ENCODE data around the gene CCDC57.
"Not testable (repeated sequence)": the region's sequence is repeated elsewhere in the genome, so short reads cannot be mapped to it uniquely, and the experiment has no call there.

Gene CCDC57

DNA sequence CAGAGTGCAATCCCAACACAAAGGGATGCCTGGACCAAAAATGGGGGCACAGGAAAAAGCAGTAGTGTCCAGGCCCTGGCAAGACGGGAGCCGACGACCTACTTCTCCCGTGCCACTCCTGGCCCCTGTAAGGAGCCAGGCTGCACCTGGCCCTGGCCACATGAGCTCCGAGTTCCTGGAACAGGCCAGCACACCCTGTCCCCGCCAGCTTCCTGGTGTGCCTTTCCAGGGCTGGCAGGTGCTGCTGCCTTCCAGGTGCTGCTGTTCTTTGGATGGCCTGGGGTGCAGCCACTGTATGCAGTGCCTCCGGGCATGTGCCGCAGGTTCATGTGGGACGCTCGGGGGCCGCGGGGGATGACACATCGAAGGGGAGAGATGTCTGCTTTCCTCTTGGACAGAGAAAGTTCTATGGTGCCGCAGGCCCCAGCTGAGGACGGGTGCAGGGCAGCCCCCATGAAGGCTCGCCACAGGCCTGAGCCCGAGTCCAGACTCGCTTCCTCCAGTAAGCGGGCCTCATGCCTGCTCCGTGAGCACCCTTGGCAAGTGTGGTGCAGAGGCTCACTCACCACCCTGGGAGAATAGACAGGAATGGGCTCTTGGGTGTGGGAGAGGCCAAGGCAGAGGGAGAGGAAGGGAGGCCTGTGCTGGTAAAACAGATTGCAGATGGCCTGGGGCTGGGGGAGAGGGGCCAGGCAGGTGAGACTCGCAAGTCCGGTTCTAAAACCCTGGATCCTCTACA is 59.9 kb downstream of the CCDC57 start:
- no peak for DNase-seq (ENCODE audit: low read depth)

DNA sequence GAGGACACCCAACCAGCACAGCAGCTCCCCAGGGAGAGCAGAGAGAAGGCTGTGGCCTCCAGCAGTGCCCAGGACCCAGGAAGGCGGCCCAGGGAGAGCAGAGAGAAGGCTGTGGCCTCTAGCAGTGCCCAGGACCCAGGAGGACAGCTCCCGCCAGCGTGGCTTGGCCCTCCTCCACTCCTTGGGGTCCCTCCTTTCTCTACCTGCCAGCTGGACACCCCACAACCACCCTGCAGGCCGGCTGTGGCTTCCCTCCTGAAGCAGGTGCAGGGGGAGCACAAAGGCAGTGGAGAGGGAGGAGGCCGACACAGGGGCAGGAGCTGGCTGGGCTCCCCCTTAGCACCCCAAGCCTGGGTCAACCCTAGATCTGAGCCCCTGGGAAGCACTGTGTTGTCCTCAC is 60.5 kb downstream of the CCDC57 start:
- DNase-seq (ENCODE audit: low read depth), result no peak

DNA sequence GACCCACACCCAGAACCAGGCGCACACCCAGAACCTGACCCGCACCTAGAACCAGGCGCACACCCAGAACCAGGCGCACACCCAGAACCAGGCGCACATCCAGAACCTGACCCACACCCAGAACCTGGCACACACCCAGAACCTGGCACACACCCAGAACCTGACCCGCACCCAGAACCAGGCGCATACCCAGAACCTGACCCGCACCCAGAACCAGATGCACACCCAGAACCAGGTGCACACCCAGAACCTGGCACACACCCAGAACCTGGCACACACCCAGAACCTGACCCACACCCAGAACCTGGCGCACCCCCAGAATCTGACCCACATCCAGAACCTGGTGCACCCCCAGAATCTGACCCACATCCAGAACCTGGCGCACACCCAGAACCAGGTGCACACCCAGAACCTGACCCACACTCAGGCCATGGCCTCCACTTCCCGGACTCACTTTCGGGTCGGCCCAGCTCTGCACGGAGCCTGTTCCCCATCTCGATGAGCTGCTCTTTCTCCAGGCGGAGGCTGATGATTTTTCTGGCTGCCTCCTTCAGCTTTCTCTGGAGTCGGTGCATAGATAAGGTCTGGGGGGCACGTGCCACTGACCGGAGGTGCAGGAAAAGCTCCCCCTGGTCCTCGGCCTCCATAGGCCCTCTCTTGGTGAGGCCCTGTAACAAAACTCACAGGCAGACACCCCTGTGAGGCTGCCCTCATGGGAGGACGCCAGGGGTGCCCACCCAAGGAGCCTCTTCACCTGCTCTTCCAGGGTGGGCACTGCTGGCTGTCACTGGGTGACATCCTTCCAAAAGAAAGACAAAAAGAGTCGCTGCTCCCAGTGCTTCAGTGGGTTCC is 61.3 kb downstream of the CCDC57 start:
- DNase-seq (ENCODE audit: low read depth), result no peak

DNA sequence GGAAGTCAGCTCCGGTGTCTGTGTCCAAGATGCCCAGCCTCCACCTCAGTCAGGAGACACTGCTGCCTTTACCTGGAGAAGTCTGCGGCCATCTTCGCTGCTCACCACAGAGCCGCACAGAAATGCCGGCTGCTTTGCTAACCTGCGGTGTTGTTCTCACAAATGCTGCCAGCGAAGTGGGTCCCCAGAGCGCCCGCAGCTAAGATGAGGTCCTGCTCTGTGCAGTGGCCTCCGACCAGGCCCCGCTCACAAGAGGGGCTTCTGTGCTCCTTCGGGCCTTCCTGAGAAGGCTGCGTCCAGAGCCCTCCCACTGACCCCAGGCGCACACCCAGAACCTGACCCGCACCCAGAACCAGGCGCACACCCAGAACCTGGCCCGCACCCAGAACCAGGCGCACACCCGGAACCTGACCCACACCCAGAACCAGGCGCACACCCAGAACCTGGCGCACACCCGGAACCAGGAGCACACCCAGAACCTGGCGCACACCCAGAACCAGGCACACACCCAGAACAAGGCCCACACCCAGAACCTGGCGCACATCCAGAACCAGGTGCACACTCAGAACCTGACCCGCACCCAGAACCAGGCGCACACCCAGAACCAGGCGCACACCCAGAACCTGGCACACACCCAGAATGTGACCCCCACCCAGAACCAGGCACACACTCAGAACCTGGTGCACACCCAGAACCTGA is 63.1 kb downstream of the CCDC57 start:
- no peak for DNase-seq (ENCODE audit: low read depth)

DNA sequence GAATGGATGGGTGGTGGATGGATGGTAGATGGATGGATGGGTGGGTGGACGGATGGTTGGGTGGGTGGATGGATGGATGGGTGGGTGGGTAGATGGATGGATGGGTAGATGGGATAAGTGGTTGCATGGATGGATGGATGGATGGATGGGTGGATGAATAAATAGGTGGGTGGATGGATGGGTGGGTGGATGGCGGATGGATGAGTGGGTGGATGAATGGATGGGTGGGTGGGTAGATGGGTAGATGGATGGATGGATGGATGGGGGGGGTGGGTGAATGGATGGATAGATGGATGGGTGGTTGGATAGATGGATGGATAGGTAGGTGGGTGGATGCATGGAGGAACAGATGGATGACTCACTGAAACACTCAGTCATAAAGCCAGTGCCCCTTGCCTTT is 63.6 kb downstream of the CCDC57 start:
- DNase-seq (ENCODE audit: low read depth), result no peak

GRCh38 chr17:82148011-82148410 is 64.6 kb downstream of the CCDC57 start:
- DNase-seq (ENCODE audit: low read depth), result no peak

DNA sequence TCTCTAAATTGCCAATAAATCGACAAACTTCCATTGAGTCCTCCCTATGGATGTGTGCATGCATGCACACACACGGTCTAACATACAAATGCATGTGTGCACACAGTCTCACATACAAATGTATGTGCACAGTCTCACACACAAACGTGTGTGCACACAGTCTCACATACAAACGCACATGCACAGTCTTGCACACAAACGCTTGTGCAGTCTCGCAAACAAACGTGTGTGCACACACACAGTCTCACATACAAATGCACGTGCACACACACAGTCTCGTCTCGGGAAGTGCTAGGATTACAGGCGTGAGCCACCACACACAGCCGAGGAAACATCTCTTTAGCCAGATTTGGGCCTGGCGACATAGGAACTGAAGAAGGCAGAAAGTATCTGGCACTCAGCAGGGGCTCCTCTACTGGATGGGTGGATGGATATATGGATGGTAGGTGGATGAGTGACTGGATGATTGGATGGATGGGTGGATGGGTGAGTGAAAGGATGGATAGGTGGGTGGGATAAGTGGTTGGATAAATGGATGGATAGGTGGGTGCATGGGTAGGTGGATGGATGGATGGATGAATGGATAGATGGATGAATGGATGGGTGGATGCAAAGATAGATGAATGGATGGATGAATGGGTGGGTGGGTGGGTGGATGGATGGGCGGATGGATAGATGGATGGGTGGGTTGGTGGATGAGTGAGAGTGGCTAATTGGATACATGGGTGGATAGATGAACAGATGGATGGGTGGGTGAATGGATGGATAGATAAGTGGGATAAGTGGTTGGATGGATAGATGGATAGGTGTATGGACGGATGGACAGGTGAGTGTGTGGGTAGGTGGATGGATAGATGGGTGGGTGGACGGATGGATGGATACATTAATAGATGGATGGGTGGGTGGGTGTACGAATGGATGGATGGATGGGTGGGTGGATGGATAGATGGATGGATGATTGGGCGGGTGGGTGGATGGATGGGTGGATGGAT is 65.7 kb downstream of the CCDC57 start:
- DNase-seq (ENCODE audit: low read depth), result no peak

GRCh38 chr17:82145550-82146155 is 67.0 kb downstream of the CCDC57 start:
- DNase-seq (ENCODE audit: low read depth), result no peak

DNA sequence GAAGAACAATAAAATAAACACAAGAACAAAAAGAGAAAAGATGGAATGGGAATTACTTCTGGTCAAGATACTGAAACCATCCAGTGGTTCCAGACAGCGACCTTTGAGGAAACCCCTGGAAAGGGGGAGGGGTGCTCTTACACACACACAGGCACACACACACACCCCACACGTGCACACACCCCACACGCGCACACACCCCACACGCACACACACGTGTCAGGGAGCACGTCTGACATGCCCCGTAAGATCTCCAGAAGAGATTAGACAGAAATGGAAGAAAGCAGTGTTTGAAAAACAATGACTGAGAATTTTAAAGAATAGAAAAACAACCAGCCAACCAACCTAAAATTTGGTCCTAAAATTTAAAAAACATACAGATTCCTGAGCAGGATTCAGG is 69.3 kb downstream of the CCDC57 start:
- DNase-seq (ENCODE audit: low read depth), result no peak

DNA sequence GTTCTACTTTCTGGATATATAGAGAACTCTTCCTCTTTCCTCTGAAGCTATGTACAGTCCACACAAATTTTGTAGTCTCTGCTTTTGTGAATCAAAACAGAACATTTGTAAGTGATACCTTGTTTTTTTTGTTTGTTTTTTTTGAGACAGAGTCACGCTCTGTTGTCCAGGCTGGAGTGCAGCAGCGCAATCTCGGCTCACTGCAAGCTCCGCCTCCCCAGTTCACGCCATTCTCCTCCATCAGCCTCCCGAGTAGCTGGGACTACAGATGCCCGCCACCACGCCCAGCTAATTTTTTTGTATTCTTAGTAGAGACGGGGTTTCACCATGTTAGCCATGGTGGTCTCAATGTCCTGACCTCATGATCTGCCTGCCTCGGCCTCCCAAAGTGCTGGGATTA is 72.7 kb downstream of the CCDC57 start:
- not testable (repeated sequence) for DNase-seq (ENCODE audit: low read depth)

- no peak for DNase-seq (ENCODE audit: low read depth)
Observed at GRCh38 chr17:82138511-82138992, 74.1 kb downstream of the CCDC57 start.

GRCh38 chr17:82134101-82134500 is 78.5 kb downstream of the CCDC57 start:
- no peak for DNase-seq (ENCODE audit: low read depth)

DNA sequence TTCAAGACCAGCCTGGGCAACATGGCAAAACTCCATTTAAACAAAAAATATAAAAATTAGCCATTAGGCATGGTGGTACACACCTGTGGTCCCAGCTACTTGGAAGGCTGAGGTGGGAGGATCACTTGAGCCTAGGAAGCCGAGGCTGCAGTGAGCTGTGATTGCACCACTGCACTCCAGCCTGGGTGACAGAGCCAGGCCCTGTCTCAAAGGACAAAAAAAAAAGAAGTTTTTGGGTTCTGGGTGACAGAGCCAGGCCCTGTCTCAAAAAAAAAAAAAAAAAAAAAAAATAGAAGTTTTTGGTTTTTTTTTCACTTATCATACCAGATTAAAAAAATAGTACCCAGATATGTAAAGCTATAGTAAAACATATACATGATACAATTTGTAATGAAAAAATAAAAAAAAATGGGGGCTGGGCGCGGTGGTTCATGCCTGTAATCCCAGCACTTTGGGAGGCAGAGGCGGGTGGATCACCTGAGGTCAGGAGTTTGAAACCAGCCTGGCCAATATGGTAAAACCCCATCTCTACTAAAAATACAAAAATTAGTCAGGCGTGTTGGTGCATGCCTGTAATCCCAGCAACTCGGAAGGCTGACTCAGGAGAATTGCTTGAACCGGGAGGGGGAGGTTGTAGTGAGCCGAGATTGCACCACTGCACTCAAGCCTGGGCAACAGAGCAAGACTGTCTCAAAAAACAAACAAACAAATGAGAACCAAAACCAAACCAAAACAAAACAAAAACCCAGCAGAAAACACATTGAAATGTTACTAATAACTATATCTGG is 79.3 kb downstream of the CCDC57 start:
- DNase-seq (ENCODE audit: low read depth), result peak; percentile 74

GRCh38 chr17:82129095-82129494 is 83.5 kb downstream of the CCDC57 start:
- DNase-seq (ENCODE audit: low read depth), result no peak

DNA sequence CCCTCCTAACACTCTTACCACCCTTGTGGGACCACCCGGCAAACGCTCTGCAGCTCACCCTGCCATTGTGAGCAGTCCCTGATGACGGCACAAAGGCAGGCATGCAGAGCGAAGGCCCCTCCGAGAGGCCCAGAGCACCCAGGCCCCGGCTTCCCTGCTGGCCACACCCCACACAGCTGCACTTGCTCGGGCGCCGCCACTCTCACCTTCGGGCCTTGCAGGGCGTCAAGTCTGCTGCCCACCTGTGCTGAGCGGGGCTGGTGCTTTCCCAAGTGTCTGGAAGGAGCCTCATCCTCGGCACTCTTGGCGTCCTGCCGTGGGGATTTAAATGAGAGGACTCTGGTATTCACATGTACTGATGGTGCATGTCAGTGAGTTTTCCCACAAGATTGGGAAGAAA is 84.4 kb downstream of the CCDC57 start:
- DNase-seq (ENCODE audit: low read depth), result no peak

GRCh38 chr17:82127704-82128103 is 84.9 kb downstream of the CCDC57 start:
- no peak for DNase-seq (ENCODE audit: low read depth)

DNA sequence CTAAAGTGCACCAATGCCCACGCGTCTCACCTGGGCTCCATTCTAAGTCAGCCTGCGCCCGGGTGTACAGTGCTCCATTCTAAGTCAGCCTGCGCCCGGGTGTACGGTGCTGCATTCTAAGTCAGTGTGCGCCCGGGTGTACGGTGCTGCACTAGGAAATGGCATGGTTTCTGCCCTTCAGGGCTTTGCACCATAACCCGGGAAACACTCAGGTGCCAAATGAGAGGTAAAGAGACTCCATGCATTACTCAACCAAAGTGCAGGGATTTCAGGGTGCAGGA is 85.4 kb downstream of the CCDC57 start:
- DNase-seq (ENCODE audit: low read depth), result no peak

- DNase-seq (ENCODE audit: low read depth), result no peak
Observed at GRCh38 chr17:82126556-82127314, 85.9 kb downstream of the CCDC57 start.

DNA sequence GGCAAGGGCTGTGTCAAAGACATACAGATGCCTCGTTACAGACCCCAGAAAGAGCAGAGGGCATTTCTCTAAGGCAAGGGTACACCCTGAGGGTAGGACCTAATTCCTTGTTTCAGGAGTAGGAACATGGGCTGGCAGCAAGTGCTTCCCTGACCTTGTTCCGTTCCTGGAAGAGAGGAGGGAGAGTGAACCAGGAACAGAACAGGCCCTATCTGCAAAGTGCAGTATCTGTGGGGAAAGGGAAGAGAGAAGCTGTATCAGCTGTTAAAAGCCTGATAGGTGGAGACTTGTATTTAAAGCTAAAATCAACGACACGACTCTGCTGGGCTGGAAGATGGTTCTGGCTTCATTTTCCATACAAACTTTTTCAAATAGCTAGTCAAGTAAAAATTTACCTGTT is 88.5 kb downstream of the CCDC57 start:
- no peak for DNase-seq (ENCODE audit: low read depth)
